RPMI8226 (cell line): ENCODE data around the gene SLC38A4.
"Not testable (repeated sequence)": the region's sequence is repeated elsewhere in the genome, so short reads cannot be mapped to it uniquely, and the experiment has no call there.

ENCODE experiments used
- DNase-seq: peaks from one replicate; pipeline ENCODE4 v3.0.0-alpha.2; 2015

The SLC38A4 gene

GRCh38 chr12:46774322-46774633 is 51.5 kb downstream of the SLC38A4 start:
- DNase-seq: no peak

GRCh38 chr12:46773586-46774321 is 52.0 kb downstream of the SLC38A4 start:
- no peak for DNase-seq

GRCh38 chr12:46771268-46771827 is 54.4 kb downstream of the SLC38A4 start:
- no peak for DNase-seq

- DNase-seq: no peak
Measured at GRCh38 chr12:46770501-46771183, 55.2 kb downstream of the SLC38A4 start.

- no peak for DNase-seq
Measured at GRCh38 chr12:46764005-46764404, 61.8 kb downstream of the SLC38A4 start.

- no peak for DNase-seq
Measured at GRCh38 chr12:46763230-46763629, 62.6 kb downstream of the SLC38A4 start.

- DNase-seq: no peak
Measured at GRCh38 chr12:46754550-46754949, 71.2 kb downstream of the SLC38A4 start.

GRCh38 chr12:46752396-46752795 is 73.4 kb downstream of the SLC38A4 start:
- DNase-seq: no peak

- DNase-seq: no peak
Measured at GRCh38 chr12:46751173-46751572, 74.6 kb downstream of the SLC38A4 start.

GRCh38 chr12:46749322-46749721 is 76.5 kb downstream of the SLC38A4 start:
- DNase-seq: no peak

- no peak for DNase-seq
Measured at GRCh38 chr12:46744283-46744682, 81.5 kb downstream of the SLC38A4 start.

- no peak for DNase-seq
Measured at GRCh38 chr12:46743456-46743855, 82.3 kb downstream of the SLC38A4 start.

GRCh38 chr12:46742271-46742670 is 83.5 kb downstream of the SLC38A4 start:
- not testable (repeated sequence) for DNase-seq

- DNase-seq: no peak
Measured at GRCh38 chr12:46725332-46725731, 100.5 kb downstream of the SLC38A4 start.

GRCh38 chr12:46723629-46724419 is 102.0 kb downstream of the SLC38A4 start:
- DNase-seq: no peak

- no peak for DNase-seq
Measured at GRCh38 chr12:46722394-46723185, 103.2 kb downstream of the SLC38A4 start.

- DNase-seq: no peak
Measured at GRCh38 chr12:46718495-46718894, 107.3 kb downstream of the SLC38A4 start.

- DNase-seq: no peak
Measured at GRCh38 chr12:46717868-46718267, 107.9 kb downstream of the SLC38A4 start.

GRCh38 chr12:46717159-46717558 is 108.6 kb downstream of the SLC38A4 start:
- no peak for DNase-seq
